ENCODE measurements around the gene CPLX1. TPM values are rescaled to one million over a fixed set of nuclear protein-coding genes. Genes with fewer than 3 reads are reported as not detected.

CPLX1 gene
- total RNA-seq, 2 experiments from 2014 or later: 0.28 to 0.50 TPM

- Mint-ChIP-seq H3K27ac (peak overlapping the region; percentile 14), H3K4me3 (no peak overlapping the region), H3K9me3 (ENCODE audit: low read depth) (no peaks in the 10 kb centered on the region), H3K4me1 (peaks cover 2% of the 10 kb centered on the region), H3K27me3 (no peaks in the 10 kb centered on the region), H3K36me3 (ENCODE audit: low read depth) (peaks cover 52% of the 10 kb centered on the region)
- DNase-seq (no peak), ATAC-seq (no peak)
- CTCF ChIA-PET: no interaction called here
- POLR2A ChIA-PET: no interaction called here
- intact Hi-C loops (cut with DNase I, micrococcal nuclease): no loop called here
Observed at GRCh38 chr4:865572-865971, 39.6 kb upstream of the CPLX1 start.

- Mint-ChIP-seq H3K9me3 (ENCODE audit: low read depth) (no peaks in the 10 kb centered on the region), H3K4me1 (peaks cover 2% of the 10 kb centered on the region), H3K27ac (peak overlapping the region; percentile 14), H3K4me3 (no peak overlapping the region), H3K36me3 (ENCODE audit: low read depth) (peaks cover 51% of the 10 kb centered on the region), H3K27me3 (no peaks in the 10 kb centered on the region)
- intact Hi-C loops (cut with DNase I, micrococcal nuclease): no loop called here
- CTCF ChIA-PET: no interaction called here
- DNase-seq: no peak
- no peak for ATAC-seq
- POLR2A ChIA-PET: no interaction called here
Observed at GRCh38 chr4:865121-865465, 39.2 kb upstream of the CPLX1 start.

DNA sequence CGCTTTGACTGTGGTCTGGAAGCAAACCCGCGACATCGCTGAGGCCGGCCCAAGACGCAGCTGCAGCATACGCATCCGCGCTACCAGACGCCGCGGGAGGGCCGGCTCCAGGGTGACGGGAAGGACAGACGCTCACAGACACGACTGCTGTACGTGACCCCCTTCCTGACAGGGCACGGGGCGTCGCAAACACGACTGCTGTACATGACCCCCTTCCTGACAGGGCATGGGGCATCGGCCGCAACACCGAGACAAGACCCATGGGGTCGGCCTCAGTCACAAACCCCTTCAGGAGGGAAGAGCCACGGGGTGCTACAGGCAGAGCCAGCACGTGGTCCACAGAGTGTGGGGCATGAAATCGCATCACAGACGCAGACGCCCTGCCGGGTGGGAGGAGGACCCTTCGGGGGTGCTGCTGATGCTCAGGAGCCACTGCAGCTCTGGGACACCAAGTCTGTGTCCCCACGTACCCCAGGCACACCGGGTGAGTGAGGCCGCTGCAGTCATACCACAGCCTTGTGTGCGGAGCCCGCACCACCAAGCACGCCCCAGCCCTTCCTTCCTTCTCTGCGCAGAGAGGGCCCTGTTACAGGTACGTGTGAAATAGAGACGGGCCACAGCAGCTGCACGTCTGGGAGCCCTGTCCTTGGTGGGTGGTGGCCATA is 38.7 kb upstream of the CPLX1 start:
- DNase-seq (no peak), ATAC-seq (no peak)
- no peaks in the 10 kb centered on the region for H3K9me3 Mint-ChIP-seq (ENCODE audit: low read depth)
- H3K27me3 Mint-ChIP-seq: no peaks in the 10 kb centered on the region
- CTCF ChIA-PET: no interaction called here
- H3K27ac Mint-ChIP-seq: no peak overlapping the region
- no peak overlapping the region for H3K4me3 Mint-ChIP-seq
- POLR2A ChIA-PET: no interaction called here
- H3K4me1 Mint-ChIP-seq: peaks cover 2% of the 10 kb centered on the region
- intact Hi-C loops (cut with DNase I, micrococcal nuclease): no loop called here
- peaks cover 48% of the 10 kb centered on the region for H3K36me3 Mint-ChIP-seq (ENCODE audit: low read depth)

GRCh38 chr4:860561-860960 is 34.6 kb upstream of the CPLX1 start:
- H3K27me3 Mint-ChIP-seq: no peaks in the 10 kb centered on the region
- H3K4me1 Mint-ChIP-seq: peaks cover 9% of the 10 kb centered on the region
- no peak overlapping the region for H3K4me3 Mint-ChIP-seq
- POLR2A ChIA-PET: no interaction called here
- H3K27ac Mint-ChIP-seq: no peak overlapping the region
- no peak for DNase-seq
- CTCF ChIA-PET: no interaction called here
- peaks cover 55% of the 10 kb centered on the region for H3K36me3 Mint-ChIP-seq (ENCODE audit: low read depth)
- H3K9me3 Mint-ChIP-seq (ENCODE audit: low read depth): peaks cover 4% of the 10 kb centered on the region
- intact Hi-C loops (cut with DNase I, micrococcal nuclease): no loop called here
- no peak for ATAC-seq

DNA sequence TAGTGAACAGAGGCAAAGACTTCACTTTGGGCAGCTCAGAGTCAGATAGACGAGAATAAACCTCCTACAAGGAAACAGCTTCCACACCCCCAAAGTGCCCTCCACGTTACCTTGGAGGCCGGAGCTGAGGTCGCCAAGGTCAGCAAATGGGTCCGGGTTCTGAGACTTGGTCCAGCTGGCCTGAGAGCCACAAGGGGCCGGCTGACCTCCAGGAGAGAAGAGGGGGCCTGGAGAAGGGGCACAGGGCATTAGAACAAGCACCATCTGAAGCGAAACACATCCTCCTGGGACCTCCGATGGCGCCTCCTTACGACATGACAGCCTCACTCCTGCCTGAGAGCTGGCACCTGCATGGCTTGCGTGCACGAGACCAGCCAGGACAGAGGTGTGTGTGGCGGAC is 33.6 kb upstream of the CPLX1 start:
- no peaks in the 10 kb centered on the region for H3K27me3 Mint-ChIP-seq
- no peak overlapping the region for H3K27ac Mint-ChIP-seq
- H3K9me3 Mint-ChIP-seq (ENCODE audit: low read depth): peaks cover 4% of the 10 kb centered on the region
- no peak for ATAC-seq
- H3K4me1 Mint-ChIP-seq: peaks cover 9% of the 10 kb centered on the region
- peaks cover 54% of the 10 kb centered on the region for H3K36me3 Mint-ChIP-seq (ENCODE audit: low read depth)
- intact Hi-C loops (cut with DNase I, micrococcal nuclease): no loop called here
- DNase-seq: no peak
- ChIA-PET CTCF (no interaction called here), POLR2A (no interaction called here)
- H3K4me3 Mint-ChIP-seq: no peak overlapping the region

DNA sequence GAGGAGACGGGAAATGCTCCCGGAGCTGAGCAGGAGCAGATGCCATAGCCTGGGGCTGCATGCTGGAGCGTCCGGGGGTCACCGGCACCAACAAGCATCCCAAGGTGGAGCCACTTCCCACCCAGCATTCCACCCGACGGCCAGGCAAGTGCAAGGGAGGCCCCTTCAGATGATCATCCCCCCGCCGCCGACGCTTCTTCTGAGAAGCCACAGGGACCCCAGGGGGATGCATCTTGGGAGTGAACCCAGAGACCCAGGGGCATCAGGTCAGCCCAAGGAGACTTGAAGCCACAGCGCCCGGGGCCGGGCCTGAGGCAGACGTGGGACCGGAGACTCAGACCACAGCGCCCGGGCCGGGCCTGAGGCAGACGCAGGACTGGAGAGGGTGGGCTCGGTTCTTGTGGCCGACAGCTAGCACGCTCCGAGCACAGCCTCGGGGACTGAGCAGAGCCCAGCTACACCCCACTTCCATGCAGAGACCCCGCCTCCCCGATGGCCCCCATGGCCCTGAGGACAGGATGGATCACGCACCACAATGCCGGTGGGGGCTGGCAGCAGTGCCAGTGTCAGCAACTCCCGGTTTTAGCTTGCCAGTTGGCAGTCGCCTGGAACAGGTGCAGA is 33.0 kb upstream of the CPLX1 start:
- CTCF ChIA-PET: no interaction called here

DNA sequence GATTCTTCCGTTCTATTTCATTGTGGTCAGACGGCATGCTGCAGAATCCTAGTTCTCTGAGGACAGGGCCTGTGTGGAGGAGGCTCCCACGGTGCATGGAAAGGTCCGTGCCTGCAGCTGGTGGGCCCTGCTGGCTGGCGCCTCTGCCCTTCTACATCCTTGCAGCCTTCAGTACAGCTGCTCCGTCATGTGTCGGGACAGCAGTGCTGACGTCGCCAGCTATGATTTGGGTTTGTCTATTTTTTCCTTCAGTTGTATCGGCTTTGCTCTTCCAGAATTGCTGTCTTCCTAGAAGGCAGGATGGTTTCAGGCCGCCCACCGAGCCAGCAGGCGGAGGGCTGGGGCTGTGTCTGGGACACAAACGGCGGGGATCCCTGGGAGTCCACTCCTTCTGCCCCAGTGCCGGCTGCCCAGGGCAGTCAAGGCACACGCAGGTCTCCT is 32.1 kb upstream of the CPLX1 start:
- ChIA-PET POLR2A (no interaction called here), CTCF (no interaction called here)
- DNase-seq: no peak
- Mint-ChIP-seq H3K4me1 (peaks cover 9% of the 10 kb centered on the region), H3K27me3 (no peaks in the 10 kb centered on the region), H3K27ac (no peak overlapping the region), H3K36me3 (ENCODE audit: low read depth) (peaks cover 50% of the 10 kb centered on the region), H3K9me3 (ENCODE audit: low read depth) (peaks cover 4% of the 10 kb centered on the region), H3K4me3 (no peak overlapping the region)
- no peak for ATAC-seq
- intact Hi-C loops (cut with DNase I, micrococcal nuclease): no loop called here

More for the DNA sequence above, 33.0 kb upstream of the CPLX1 start:
- H3K36me3 Mint-ChIP-seq (ENCODE audit: low read depth): peaks cover 52% of the 10 kb centered on the region
- H3K4me3 Mint-ChIP-seq: no peak overlapping the region
- H3K9me3 Mint-ChIP-seq (ENCODE audit: low read depth): peaks cover 4% of the 10 kb centered on the region
- no peak overlapping the region for H3K27ac Mint-ChIP-seq
- H3K27me3 Mint-ChIP-seq: no peaks in the 10 kb centered on the region
- intact Hi-C loops (cut with DNase I, micrococcal nuclease): no loop called here
- peaks cover 9% of the 10 kb centered on the region for H3K4me1 Mint-ChIP-seq
- DNase-seq (no peak), ATAC-seq (no peak)
- POLR2A ChIA-PET: no interaction called here

DNA sequence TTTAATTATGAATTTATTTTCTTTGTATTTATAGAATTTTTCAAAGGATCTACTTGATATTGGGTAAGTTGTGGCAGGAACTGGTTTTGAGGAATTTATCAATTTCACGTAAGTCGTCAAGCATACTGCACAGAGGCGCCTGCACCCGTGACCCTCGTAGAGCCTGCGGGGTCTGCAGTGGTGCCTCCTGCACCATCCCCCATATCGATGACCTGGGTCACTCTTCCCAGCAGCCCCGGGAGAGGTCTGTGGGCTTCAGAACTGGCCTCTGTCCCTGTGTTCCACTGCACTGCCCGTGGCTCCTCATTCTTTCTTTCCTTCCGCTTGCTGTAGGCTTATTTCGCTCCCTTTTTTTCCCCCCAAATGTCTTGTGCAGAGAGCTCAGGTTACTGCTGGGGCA is 31.5 kb upstream of the CPLX1 start:
- intact Hi-C loops (cut with DNase I, micrococcal nuclease): no loop called here
- H3K27ac Mint-ChIP-seq: no peak overlapping the region
- POLR2A ChIA-PET: no interaction called here

DNA sequence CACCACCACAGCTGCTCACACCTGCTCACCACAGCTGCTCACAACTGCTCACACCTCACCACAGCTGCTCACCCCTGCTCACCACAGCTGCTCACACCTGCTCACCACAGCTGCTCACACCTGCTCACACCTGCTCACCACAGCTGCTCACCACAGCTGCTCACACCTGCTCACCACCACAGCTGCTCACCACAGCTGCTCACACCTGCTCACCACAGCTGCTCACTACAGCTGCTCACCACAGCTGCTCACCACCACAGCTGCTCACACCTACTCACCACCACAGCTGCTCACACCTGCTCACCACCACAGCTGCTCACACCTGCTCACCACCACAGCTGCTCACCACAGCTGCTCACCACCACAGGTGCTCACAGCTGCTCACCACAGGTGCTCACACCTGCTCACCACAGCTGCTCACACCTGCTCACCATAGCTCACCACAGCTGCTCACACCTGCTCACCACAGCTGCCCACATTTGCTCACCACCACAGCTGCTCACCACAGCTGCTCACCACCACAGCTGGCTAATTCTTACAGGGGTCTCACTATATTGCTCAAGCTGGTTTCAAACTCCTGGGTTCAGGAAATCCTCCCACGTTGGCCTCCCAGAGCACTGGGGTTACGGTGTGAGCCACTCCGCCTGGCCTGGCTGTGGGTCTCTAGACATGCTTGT is 30.4 kb upstream of the CPLX1 start:
- Mint-ChIP-seq H3K27ac (peak overlapping the region; percentile 82), H3K4me3 (peak overlapping the region; percentile 33), H3K4me1 (peaks cover 9% of the 10 kb centered on the region), H3K9me3 (ENCODE audit: low read depth) (peaks cover 4% of the 10 kb centered on the region), H3K27me3 (no peaks in the 10 kb centered on the region), H3K36me3 (ENCODE audit: low read depth) (peaks cover 38% of the 10 kb centered on the region)
- ChIA-PET CTCF (no interaction called here), POLR2A (interaction anchor here (0.6 kb wide), 2 partner anchors 62 to 275 kb away, joined by 3 read pairs; no protein-coding TSS in a partner anchor)
- no peak for DNase-seq
- peak; percentile 26 for ATAC-seq
- intact Hi-C loops (cut with DNase I, micrococcal nuclease): no loop called here

More for the DNA sequence above, 31.5 kb upstream of the CPLX1 start:
- CTCF ChIA-PET: no interaction called here
- no peak for ATAC-seq
- no peak for DNase-seq
- Mint-ChIP-seq H3K36me3 (ENCODE audit: low read depth) (peaks cover 45% of the 10 kb centered on the region), H3K27me3 (no peaks in the 10 kb centered on the region), H3K4me1 (peaks cover 9% of the 10 kb centered on the region), H3K9me3 (ENCODE audit: low read depth) (peaks cover 4% of the 10 kb centered on the region), H3K4me3 (no peak overlapping the region)

- Mint-ChIP-seq H3K4me1 (peaks cover 9% of the 10 kb centered on the region), H3K9me3 (ENCODE audit: low read depth) (peaks cover 4% of the 10 kb centered on the region), H3K36me3 (ENCODE audit: low read depth) (peaks cover 35% of the 10 kb centered on the region), H3K27me3 (no peaks in the 10 kb centered on the region), H3K27ac (peak overlapping the region; percentile 13), H3K4me3 (no peak overlapping the region)
- ChIA-PET CTCF (no interaction called here), POLR2A (interaction anchor here (0.6 kb wide), 1 partner anchor 62 kb away, joined by 3 read pairs; no protein-coding TSS in a partner anchor)
- intact Hi-C loops (cut with DNase I, micrococcal nuclease): no loop called here
- ATAC-seq: peak; percentile 19
- no peak for DNase-seq
Observed at GRCh38 chr4:855880-856224, 29.9 kb upstream of the CPLX1 start.

- intact Hi-C loops (cut with DNase I, micrococcal nuclease): no loop called here
- no peak overlapping the region for H3K27ac Mint-ChIP-seq
- H3K4me1 Mint-ChIP-seq: peaks cover 9% of the 10 kb centered on the region
- ATAC-seq (no peak), DNase-seq (no peak)
- CTCF ChIA-PET: no interaction called here
- POLR2A ChIA-PET: no interaction called here
- no peaks in the 10 kb centered on the region for H3K27me3 Mint-ChIP-seq
- H3K4me3 Mint-ChIP-seq: no peak overlapping the region
- H3K36me3 Mint-ChIP-seq (ENCODE audit: low read depth): peaks cover 30% of the 10 kb centered on the region
- peaks cover 4% of the 10 kb centered on the region for H3K9me3 Mint-ChIP-seq (ENCODE audit: low read depth)
Observed at GRCh38 chr4:854356-854755, 28.4 kb upstream of the CPLX1 start.

GRCh38 chr4:853416-853781 is 27.5 kb upstream of the CPLX1 start:
- ChIA-PET CTCF (interaction anchor here (0.8 kb wide), 1 partner anchor 134 kb away, joined by 3 read pairs; no protein-coding TSS in a partner anchor), POLR2A (no interaction called here)
- Mint-ChIP-seq H3K4me3 (no peak overlapping the region), H3K27ac (no peak overlapping the region), H3K4me1 (peaks cover 9% of the 10 kb centered on the region), H3K27me3 (no peaks in the 10 kb centered on the region), H3K36me3 (ENCODE audit: low read depth) (peaks cover 27% of the 10 kb centered on the region), H3K9me3 (ENCODE audit: low read depth) (peaks cover 4% of the 10 kb centered on the region)
- no peak for DNase-seq
- intact Hi-C loops (cut with DNase I, micrococcal nuclease): no loop called here
- ATAC-seq: no peak
